DOHH2 (cell line): ENCODE results near the gene HDAC4.

Experiments used
- H3F3A ChIP-seq: fragments of 200-600 bp; sonication (generic), shearing (Covaris generic); 2 replicates; pipeline ENCODE4 v1.6.0; 2016; ENCODE audit warnings: antibody characterized with exemption, mild to moderate bottlenecking; ENCODE audit not compliant: control insufficient read depth, insufficient read depth
- H3K27ac ChIP-seq: fragments of 200-600 bp; sonication (generic); 2 replicates; pipeline ENCODE4 v1.5.1; 2014; ENCODE audit warnings: low read depth, mild to moderate bottlenecking, low read length, moderate library complexity
- H3K27me3 ChIP-seq: fragments of 200-600 bp; sonication (generic); 2 replicates; pipeline ENCODE4 v1.6.1; 2014; ENCODE audit warnings: mild to moderate bottlenecking, low read length, mixed read lengths; ENCODE audit not compliant: control insufficient read depth
- H3K36me3 ChIP-seq: fragments of 200-600 bp; sonication (generic); 2 replicates; pipeline ENCODE4 v1.6.1; 2014; ENCODE audit warnings: mild to moderate bottlenecking, low read length, moderate library complexity, mixed read lengths; ENCODE audit not compliant: control insufficient read depth
- H3K4me1 ChIP-seq: fragments of 200-600 bp; sonication (generic); 2 replicates; pipeline ENCODE4 v1.6.1; 2014; ENCODE audit warnings: mild to moderate bottlenecking, low read length, mixed read lengths; ENCODE audit not compliant: control insufficient read depth
- H3K4me2 ChIP-seq: fragments of 200-600 bp; sonication (generic); 2 replicates; pipeline ENCODE4 v1.6.0; 2014; ENCODE audit warnings: mild to moderate bottlenecking, low read length, moderate library complexity
- H3K4me3 ChIP-seq: fragments of 200-600 bp; sonication (generic); 2 replicates; pipeline ENCODE4 v1.5.1; 2014; ENCODE audit warnings: mild to moderate bottlenecking, low read length, mixed read lengths
- H3K79me2 ChIP-seq: fragments of 200-600 bp; sonication (generic); 2 replicates; pipeline ENCODE4 v1.6.1; 2014; ENCODE audit warnings: mild to moderate bottlenecking, low read length, mixed read lengths; ENCODE audit not compliant: control insufficient read depth
- H3K9me2 ChIP-seq: fragments of 200-600 bp; sonication (generic); replicated peaks from 2 replicates; pipeline ENCODE4 v1.6.1; 2014; ENCODE audit warnings: mild to moderate bottlenecking, low read length, mixed read lengths; ENCODE audit not compliant: control insufficient read depth
- H3K9me3 ChIP-seq: fragments of 200-600 bp; sonication (generic); 2 replicates; pipeline ENCODE4 v1.6.1; 2014; ENCODE audit warnings: antibody characterized with exemption, low read length, mixed read lengths; ENCODE audit not compliant: control insufficient read depth, insufficient read depth
- H4K20me1 ChIP-seq: fragments of 200-600 bp; sonication (generic); 2 replicates; pipeline ENCODE4 v1.6.0; 2014; ENCODE audit warnings: low read depth, mild to moderate bottlenecking, antibody characterized with exemption, low read length, moderate library complexity; ENCODE audit not compliant: control insufficient read depth, insufficient read depth
- CTCF ChIP-seq: fragments of 200-600 bp; sonication (generic); IDR thresholded peaks from one replicate; pipeline ENCODE4 v1.5.1; 2014; ENCODE audit warnings: antibody characterized with exemption, mild to moderate bottlenecking, low read depth, low read length; ENCODE audit not compliant: poor library complexity, severe bottlenecking
- EZH2phosphoT487 ChIP-seq: fragments of 200-600 bp; sonication (generic); IDR thresholded peaks from 2 replicates; pipeline ENCODE4 v1.6.1; 2017; ENCODE audit warnings: borderline replicate concordance, mild to moderate bottlenecking, antibody characterized with exemption, low read length, moderate library complexity, mixed read lengths

Gene HDAC4

GRCh38 chr2:239436669-239437335 lies 36.0 kb upstream of the HDAC4 start:
- H3K36me3 ChIP-seq, result no peaks in the 10 kb centered on the region
- H3K4me3 ChIP-seq, result no peak overlapping the region
- H3F3A ChIP-seq, result no peaks in the 10 kb centered on the region
- H3K4me2 ChIP-seq, result no peak overlapping the region
- H3K9me2 ChIP-seq, result no peaks in the 10 kb centered on the region
- H3K27ac ChIP-seq, result no peak overlapping the region
- H4K20me1 ChIP-seq, result no peaks in the 10 kb centered on the region
- H3K9me3 ChIP-seq, result no peaks in the 10 kb centered on the region
- H3K27me3 ChIP-seq, result peaks cover 19% of the 10 kb centered on the region
- TF ChIP-seq CTCF (no peak), EZH2phosphoT487 (no peak)
- no peaks in the 10 kb centered on the region for H3K79me2 ChIP-seq
- no peaks in the 10 kb centered on the region for H3K4me1 ChIP-seq

- no peaks in the 10 kb centered on the region for H4K20me1 ChIP-seq
Observed at GRCh38 chr2:239436076-239436475, 35.3 kb upstream of the HDAC4 start.

GRCh38 chr2:239433777-239434403 lies 33.1 kb upstream of the HDAC4 start:
- Histone ChIP-seq H3K36me3 (no peaks in the 10 kb centered on the region), H4K20me1 (no peaks in the 10 kb centered on the region), H3K27me3 (peaks cover 3% of the 10 kb centered on the region; the same call in 1 of the 2 replicates), H3K79me2 (no peaks in the 10 kb centered on the region), H3K9me3 (no peaks in the 10 kb centered on the region), H3K27ac (no peak overlapping the region), H3K4me2 (no peak overlapping the region), H3K4me3 (no peak overlapping the region), H3K4me1 (no peaks in the 10 kb centered on the region), H3F3A (no peaks in the 10 kb centered on the region), H3K9me2 (no peaks in the 10 kb centered on the region)
- no peak for TF ChIP-seq EZH2phosphoT487

More at GRCh38 chr2:239436076-239436475, 35.3 kb upstream of the HDAC4 start:
- peaks cover 14% of the 10 kb centered on the region for H3K27me3 ChIP-seq
- no peak for TF ChIP-seq EZH2phosphoT487
- no peak for TF ChIP-seq CTCF
- H3F3A ChIP-seq, result no peaks in the 10 kb centered on the region
- H3K4me3 ChIP-seq, result no peak overlapping the region
- no peak overlapping the region for H3K27ac ChIP-seq
- H3K9me2 ChIP-seq, result no peaks in the 10 kb centered on the region
- no peaks in the 10 kb centered on the region for H3K4me1 ChIP-seq
- H3K79me2 ChIP-seq, result no peaks in the 10 kb centered on the region
- no peaks in the 10 kb centered on the region for H3K36me3 ChIP-seq
- no peaks in the 10 kb centered on the region for H3K9me3 ChIP-seq
- no peak overlapping the region for H3K4me2 ChIP-seq

GRCh38 chr2:239432174-239432573 lies 31.4 kb upstream of the HDAC4 start:
- Histone ChIP-seq H3K4me3 (no peak overlapping the region), H4K20me1 (no peaks in the 10 kb centered on the region), H3K9me3 (no peaks in the 10 kb centered on the region), H3K79me2 (no peaks in the 10 kb centered on the region), H3K27me3 (peaks cover 3% of the 10 kb centered on the region; the same call in 1 of the 2 replicates), H3F3A (no peaks in the 10 kb centered on the region), H3K4me1 (no peaks in the 10 kb centered on the region), H3K27ac (no peak overlapping the region), H3K9me2 (no peaks in the 10 kb centered on the region), H3K4me2 (no peak overlapping the region), H3K36me3 (no peaks in the 10 kb centered on the region)
- TF ChIP-seq EZH2phosphoT487, result no peak
- no peak for TF ChIP-seq CTCF
